ENCODE data around the gene TAF12. TPM values are rescaled to one million over a fixed set of nuclear protein-coding genes. Genes with fewer than 3 reads are reported as not detected.
"Not testable (repeated sequence)": the region's sequence is repeated elsewhere in the genome, so short reads cannot be mapped to it uniquely, and the experiment has no call there.

Gene TAF12
- total RNA-seq, 1 experiment from 2014 or later: 17.9 TPM

DNA sequence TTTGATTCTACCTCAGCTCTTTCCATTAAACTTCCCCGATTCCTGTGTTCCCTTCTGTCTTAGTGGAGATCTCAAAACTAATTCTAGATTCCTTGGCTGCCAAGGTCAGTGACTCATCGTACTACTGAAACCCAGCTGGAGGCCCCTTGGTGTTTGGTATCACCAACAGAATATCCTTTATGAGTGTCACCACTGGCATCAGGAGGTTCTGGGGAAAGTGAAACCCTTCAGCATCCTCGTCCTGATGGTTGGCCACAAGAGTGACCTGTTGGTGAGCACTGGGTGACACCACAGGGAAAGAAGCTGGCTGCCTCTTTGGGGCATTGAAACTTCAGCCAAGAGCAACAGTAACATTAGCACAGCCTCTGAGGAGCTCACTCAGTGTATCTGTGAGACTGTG is 41.2 kb downstream of the TAF12 start:
- POLR2A ChIA-PET (ENCODE audit: low non-redundant PET): no interaction called here
- H3K27me3 ChIP-seq (replicated peaks; ENCODE audit: insufficient read depth, low read depth, low read length, poor library complexity): no peaks in the 10 kb centered on the region
- TF ChIP-seq, protein P1, sequence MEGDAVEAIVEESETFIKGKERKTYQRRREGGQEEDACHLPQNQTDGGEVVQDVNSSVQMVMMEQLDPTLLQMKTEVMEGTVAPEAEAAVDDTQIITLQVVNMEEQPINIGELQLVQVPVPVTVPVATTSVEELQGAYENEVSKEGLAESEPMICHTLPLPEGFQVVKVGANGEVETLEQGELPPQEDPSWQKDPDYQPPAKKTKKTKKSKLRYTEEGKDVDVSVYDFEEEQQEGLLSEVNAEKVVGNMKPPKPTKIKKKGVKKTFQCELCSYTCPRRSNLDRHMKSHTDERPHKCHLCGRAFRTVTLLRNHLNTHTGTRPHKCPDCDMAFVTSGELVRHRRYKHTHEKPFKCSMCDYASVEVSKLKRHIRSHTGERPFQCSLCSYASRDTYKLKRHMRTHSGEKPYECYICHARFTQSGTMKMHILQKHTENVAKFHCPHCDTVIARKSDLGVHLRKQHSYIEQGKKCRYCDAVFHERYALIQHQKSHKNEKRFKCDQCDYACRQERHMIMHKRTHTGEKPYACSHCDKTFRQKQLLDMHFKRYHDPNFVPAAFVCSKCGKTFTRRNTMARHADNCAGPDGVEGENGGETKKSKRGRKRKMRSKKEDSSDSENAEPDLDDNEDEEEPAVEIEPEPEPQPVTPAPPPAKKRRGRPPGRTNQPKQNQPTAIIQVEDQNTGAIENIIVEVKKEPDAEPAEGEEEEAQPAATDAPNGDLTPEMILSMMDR (conservative IDR thresholded peaks at IDR 0.05; ENCODE audit: low read depth, low read length): no peak
- TF ChIP-seq EZH2 (IDR thresholded peaks at IDR 0.05; ENCODE audit: borderline replicate concordance, low read depth, low read length, poor library complexity, severe bottlenecking): no peak
- intact Hi-C loops (cut with micrococcal nuclease; ENCODE audit: unreplicated experiment): loop anchor here (2.0 to 5.0 kb wide), 3 partner anchors 189 to 353 kb away; no protein-coding TSS in a partner anchor
- no TSS peak for BruUV-seq (replicated peaks)
- no peak overlapping the region for H3K4me3 ChIP-seq (ENCODE audit: low read depth, low read length, poor library complexity, severe bottlenecking)
- H3K4me1 ChIP-seq (ENCODE audit: insufficient read depth, low read length, poor library complexity, severe bottlenecking): peaks cover 6% of the 10 kb centered on the region
- CTCF ChIA-PET: no interaction called here
- H3K27ac ChIP-seq (ENCODE audit: low read depth, low read length, poor library complexity, severe bottlenecking): no peak overlapping the region
- peak; percentile 71 for DNase-seq (ENCODE audit: low spot score)
- H3K36me3 ChIP-seq (ENCODE audit: insufficient read depth, low read length, poor library complexity, severe bottlenecking): no peaks in the 10 kb centered on the region
- H3K9me3 ChIP-seq (ENCODE audit: low read depth, low read length, poor library complexity, severe bottlenecking): no peaks in the 10 kb centered on the region

DNA sequence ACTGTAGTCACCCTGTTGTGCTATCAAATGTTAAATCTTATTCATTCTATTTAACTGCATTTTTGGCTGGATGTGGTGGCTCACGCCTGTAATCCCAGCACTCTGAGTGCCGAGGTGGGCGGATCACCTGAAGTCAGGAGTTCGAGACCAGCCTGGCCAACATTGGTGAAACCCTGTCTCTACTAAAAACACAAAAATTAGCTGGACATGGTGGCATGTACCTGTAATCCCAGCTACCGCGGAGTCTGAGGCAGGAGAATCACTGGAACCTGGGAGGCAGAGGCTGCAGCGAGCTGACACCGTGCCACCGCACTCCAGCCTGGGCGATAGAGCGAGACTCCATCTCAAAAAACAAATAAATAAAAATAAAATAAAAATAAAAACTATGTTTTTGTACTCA is 46.6 kb downstream of the TAF12 start:
- POLR2A ChIA-PET (ENCODE audit: low non-redundant PET): interaction anchor here (0.5 kb wide), 1 partner anchor 83 kb away, joined by 3 read pairs; no protein-coding TSS in a partner anchor
- intact Hi-C loops (cut with micrococcal nuclease; ENCODE audit: unreplicated experiment); H3K36me3 ChIP-seq (ENCODE audit: insufficient read depth, low read length, poor library complexity, severe bottlenecking); DNase-seq (ENCODE audit: low spot score); H3K27me3 ChIP-seq (replicated peaks; ENCODE audit: insufficient read depth, low read depth, low read length, poor library complexity); H3K9me3 ChIP-seq (ENCODE audit: low read depth, low read length, poor library complexity, severe bottlenecking); BruUV-seq (replicated peaks); H3K27ac ChIP-seq (ENCODE audit: low read depth, low read length, poor library complexity, severe bottlenecking); H3K4me3 ChIP-seq (ENCODE audit: low read depth, low read length, poor library complexity, severe bottlenecking): not testable (repeated sequence)
- CTCF ChIA-PET: interaction anchor here (0.7 kb wide), 1 partner anchor 257 kb away, joined by 3 read pairs; no protein-coding TSS in a partner anchor
- peaks cover 10% of the 10 kb centered on the region for H3K4me1 ChIP-seq (ENCODE audit: insufficient read depth, low read length, poor library complexity, severe bottlenecking)

DNA sequence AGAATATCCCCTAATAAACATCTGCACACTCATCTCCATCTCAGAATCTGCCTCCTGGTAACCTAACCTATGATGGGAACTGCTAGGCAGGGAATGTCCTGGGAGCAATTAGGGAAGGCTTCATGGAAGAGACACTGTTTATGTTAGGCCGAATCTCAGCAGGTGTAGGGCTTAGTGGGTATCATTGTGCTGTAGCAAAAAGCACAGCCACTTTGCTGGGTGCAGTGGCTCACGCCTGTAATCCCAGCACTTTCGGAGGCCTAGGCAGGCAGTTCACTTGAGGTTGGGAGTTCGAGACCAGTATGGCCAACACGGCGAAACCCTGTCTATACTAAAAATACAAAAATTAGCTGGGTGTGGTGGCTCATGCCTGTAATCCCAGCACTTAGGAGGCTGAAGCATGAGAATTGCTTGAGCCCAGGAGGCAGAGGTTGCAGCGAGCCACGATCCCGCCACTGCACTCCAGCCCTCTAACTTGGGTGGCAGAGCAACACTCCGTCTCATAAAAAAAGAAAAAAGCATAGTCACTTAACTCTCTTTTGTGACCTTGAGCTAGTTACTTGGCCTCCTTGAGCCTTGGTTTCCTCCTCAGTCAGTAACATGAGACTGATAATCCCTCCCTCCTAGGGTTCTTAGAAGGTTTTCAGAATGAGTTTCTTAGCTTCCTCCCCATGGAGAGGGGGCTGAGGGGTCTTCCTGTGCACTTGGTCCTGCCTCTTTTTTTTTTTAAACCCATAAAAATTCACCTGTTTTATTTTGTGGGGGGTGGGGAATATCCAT is 47.3 kb downstream of the TAF12 start:
- H3K36me3 ChIP-seq (ENCODE audit: insufficient read depth, low read length, poor library complexity, severe bottlenecking): no peaks in the 10 kb centered on the region
- no TSS peak for BruUV-seq (replicated peaks)
- ChIA-PET POLR2A (ENCODE audit: low non-redundant PET) (interaction anchor here (0.5 to 1.4 kb wide), 2 partner anchors 14 to 82 kb away, joined by 3 to 4 read pairs; no protein-coding TSS in a partner anchor), CTCF (interaction anchor here (0.7 kb wide), 1 partner anchor 258 kb away, joined by 3 read pairs; no protein-coding TSS in a partner anchor)
- no peaks in the 10 kb centered on the region for H3K27me3 ChIP-seq (replicated peaks; ENCODE audit: insufficient read depth, low read depth, low read length, poor library complexity)
- H3K4me1 ChIP-seq (ENCODE audit: insufficient read depth, low read length, poor library complexity, severe bottlenecking): peaks cover 10% of the 10 kb centered on the region
- peak overlapping the region; percentile 12 for H3K27ac ChIP-seq (ENCODE audit: low read depth, low read length, poor library complexity, severe bottlenecking)
- intact Hi-C loops (cut with micrococcal nuclease; ENCODE audit: unreplicated experiment): no loop called here
- no peaks in the 10 kb centered on the region for H3K9me3 ChIP-seq (ENCODE audit: low read depth, low read length, poor library complexity, severe bottlenecking)
- TF ChIP-seq, protein P1 (conservative IDR thresholded peaks at IDR 0.05; ENCODE audit: low read depth, low read length): no peak
- no peak for TF ChIP-seq EZH2 (IDR thresholded peaks at IDR 0.05; ENCODE audit: borderline replicate concordance, low read depth, low read length, poor library complexity, severe bottlenecking)
- H3K4me3 ChIP-seq (ENCODE audit: low read depth, low read length, poor library complexity, severe bottlenecking): no peak overlapping the region
- DNase-seq (ENCODE audit: low spot score): peak; percentile 60

DNA sequence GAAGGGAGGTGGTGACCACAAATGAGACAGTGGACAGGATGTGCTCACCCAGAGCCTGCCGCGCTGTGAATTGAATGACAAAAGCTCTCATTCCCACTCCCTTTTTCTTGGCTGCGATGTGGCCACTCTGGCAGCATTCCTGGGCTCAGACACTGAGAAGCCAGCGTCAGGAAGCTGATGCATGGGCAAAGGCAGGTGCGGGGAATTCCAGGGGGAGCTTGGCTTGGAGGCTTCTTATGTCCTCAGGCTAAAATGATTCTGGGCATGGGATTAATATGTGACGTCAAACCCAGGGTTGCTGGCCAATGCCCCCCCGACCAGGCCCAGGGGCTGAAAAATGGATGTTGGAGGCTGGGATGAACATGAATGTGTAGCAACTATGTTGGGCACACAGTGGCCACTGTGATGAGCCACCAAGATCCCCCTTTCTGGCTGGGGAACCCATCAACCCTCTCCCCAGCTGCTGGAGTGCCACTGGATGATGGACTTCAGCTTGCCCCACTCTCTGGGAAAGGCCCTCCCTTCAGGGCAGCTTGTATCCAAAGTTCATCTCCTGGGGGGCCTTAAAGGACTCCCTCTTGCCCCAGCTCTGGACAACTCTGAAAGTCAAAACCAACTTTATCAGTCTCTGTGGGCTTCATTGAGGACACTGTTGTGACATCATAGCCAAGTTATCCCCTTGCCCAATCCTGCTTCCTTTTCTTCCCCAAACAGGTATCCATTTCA is 48.0 kb downstream of the TAF12 start:
- DNase-seq (ENCODE audit: low spot score); CTCF ChIA-PET; H3K27me3 ChIP-seq (replicated peaks; ENCODE audit: insufficient read depth, low read depth, low read length, poor library complexity); H3K36me3 ChIP-seq (ENCODE audit: insufficient read depth, low read length, poor library complexity, severe bottlenecking); H3K4me3 ChIP-seq (ENCODE audit: low read depth, low read length, poor library complexity, severe bottlenecking); H3K9me3 ChIP-seq (ENCODE audit: low read depth, low read length, poor library complexity, severe bottlenecking); H3K27ac ChIP-seq (ENCODE audit: low read depth, low read length, poor library complexity, severe bottlenecking); BruUV-seq (replicated peaks); intact Hi-C loops (cut with micrococcal nuclease; ENCODE audit: unreplicated experiment): not testable (repeated sequence)
- H3K4me1 ChIP-seq (ENCODE audit: insufficient read depth, low read length, poor library complexity, severe bottlenecking): peaks cover 10% of the 10 kb centered on the region
- POLR2A ChIA-PET (ENCODE audit: low non-redundant PET): interaction anchor here (1.4 kb wide), 1 partner anchor 13 kb away, joined by 4 read pairs; no protein-coding TSS in a partner anchor

DNA sequence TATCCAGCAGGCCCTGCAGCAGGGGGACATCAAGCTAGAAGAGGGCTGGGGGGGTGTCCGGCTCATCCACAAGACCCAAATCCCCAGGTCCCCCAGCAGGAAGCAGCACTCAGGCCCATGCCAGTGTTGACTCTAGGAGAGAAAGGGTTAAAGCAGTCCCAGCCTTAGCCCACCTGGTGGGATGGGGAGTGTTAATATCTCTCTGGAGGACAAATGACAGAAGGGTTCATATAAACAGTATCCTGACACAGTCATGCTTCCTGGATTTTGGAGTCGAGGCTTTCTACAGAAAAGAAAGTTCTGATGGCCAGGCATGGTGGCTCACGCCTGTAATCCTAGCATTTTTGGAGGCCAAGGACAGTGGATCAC is 48.9 kb downstream of the TAF12 start:
- intact Hi-C loops (cut with micrococcal nuclease; ENCODE audit: unreplicated experiment); CTCF ChIA-PET; H3K27me3 ChIP-seq (replicated peaks; ENCODE audit: insufficient read depth, low read depth, low read length, poor library complexity); H3K36me3 ChIP-seq (ENCODE audit: insufficient read depth, low read length, poor library complexity, severe bottlenecking); H3K27ac ChIP-seq (ENCODE audit: low read depth, low read length, poor library complexity, severe bottlenecking); H3K9me3 ChIP-seq (ENCODE audit: low read depth, low read length, poor library complexity, severe bottlenecking); POLR2A ChIA-PET (ENCODE audit: low non-redundant PET); BruUV-seq (replicated peaks); H3K4me3 ChIP-seq (ENCODE audit: low read depth, low read length, poor library complexity, severe bottlenecking): not testable (repeated sequence)
- H3K4me1 ChIP-seq (ENCODE audit: insufficient read depth, low read length, poor library complexity, severe bottlenecking): peaks cover 10% of the 10 kb centered on the region
- DNase-seq (ENCODE audit: low spot score): peak; percentile 23

All from A673 (cell line).